K562 (cell line): ENCODE data around the gene PLEKHA1. TPM values are rescaled to one million over a fixed set of nuclear protein-coding genes. Genes with fewer than 3 reads are reported as not detected.

Experiments used
- CBFA2T2 ChIP-seq: fragments of 450-650 bp; conservative IDR thresholded peaks from 2 replicates; pipeline ENCODE4 v1.6.1; 2017; ENCODE audit warnings: mild to moderate bottlenecking
- ILK ChIP-seq: fragments of 450-650 bp; IDR thresholded peaks from 2 replicates; pipeline ENCODE4 v1.6.1; 2016; ENCODE audit warnings: missing genetic modification characterization, low read depth, mild to moderate bottlenecking, missing compliant biosample characterization, moderate library complexity, borderline replicate concordance
- KAT2B ChIP-seq: IDR thresholded peaks from one replicate; pipeline ENCODE4 v1.6.1; 2012; ENCODE audit warnings: low read depth, mild to moderate bottlenecking, control low read depth, inconsistent platforms, low read length, moderate library complexity
- SMC3 ChIP-seq: conservative IDR thresholded peaks from 2 replicates; pipeline ENCODE4 v1.6.1; 2011; ENCODE audit warnings: low read depth, low read length, improper control_type of control experiment; ENCODE audit not compliant: insufficient read depth
- TARDBP ChIP-seq: fragments of 450-650 bp; IDR thresholded peaks from 2 replicates; pipeline ENCODE4 v1.6.1; 2016
- ZFPM2 ChIP-seq: fragments of 250-450 bp; sonication (Bioruptor Pico); IDR thresholded peaks from 2 replicates; pipeline ENCODE4 v1.5.1; 2022; ENCODE audit warnings: mild to moderate bottlenecking
- ZNF507 ChIP-seq: conservative IDR thresholded peaks from 2 replicates; pipeline ENCODE4 v1.6.1; 2017; ENCODE audit warnings: missing genetic modification characterization, missing compliant biosample characterization
- ZNF778 ChIP-seq: fragments of 450-650 bp; formaldehyde crosslinking; IDR thresholded peaks from 2 replicates; pipeline ENCODE4 v1.4.0; 2020; ENCODE audit warnings: mild to moderate bottlenecking, moderate library complexity
- polyA plus RNA-seq, 8 experiments: library from polyadenylated mRNA; depleted of rRNA in 4 of 8; stranded (reverse) in 5 of 8; unstranded in 3 of 8; fragments of >200 nt; fragmentation: Nextera tagmentation in 2 of 8; fragmentation: Illumina TruSeq in 1 of 8; extraction: Ambion mirVana in 2 of 8; extraction: Trizol in 1 of 8; gene quantifications; 2 replicates each; pipeline versions ENCODE4 v1.2.1 to v1.2.3, GENCODE V29; 2011 to 2014; ENCODE audit warnings: inconsistent platforms in 1 of 8, missing spikeins in 1 of 8
- total RNA-seq, 7 experiments: library from RNA; depleted of rRNA in 6 of 7; stranded (reverse); fragments of >200 nt in 6 of 7; fragmentation: Illumina TruSeq in 2 of 7; extraction: Trizol in 2 of 7; gene quantifications; 2 replicates each; pipeline versions ENCODE4 v1.2.1 to v1.2.3, GENCODE V29; 2011 to 2021; ENCODE audit warnings: low replicate concordance in 1 of 7
- TF ChIP-seq, protein P1 (sequence below): fragments of 450-650 bp; formaldehyde crosslinking; IDR thresholded peaks from 2 replicates; pipeline ENCODE4 v1.4.0; 2022; ENCODE audit warnings: mild to moderate bottlenecking, moderate library complexity
- TF ChIP-seq, protein P2 (sequence below): fragments of 250-450 bp; sonication (Bioruptor Pico); IDR thresholded peaks from 2 replicates; pipeline ENCODE4 v1.5.0; 2020; ENCODE audit warnings: mild to moderate bottlenecking

The PLEKHA1 gene
- total and polyA plus RNA-seq, 9 of the 15 experiments (the other 6 are each of a cell fraction or from before 2014, with no cell fraction given): 0.05 to 4.7 (median 1.0) TPM

- no peak for TF ChIP-seq ILK (tag)
- no peak for TF ChIP-seq ZNF507 (tag)
- no peak for TF ChIP-seq ZFPM2 (CRISPR knock-in tag)
- TF ChIP-seq ZNF778 (CRISPR knock-in tag): no peak
- TF ChIP-seq, protein P1, sequence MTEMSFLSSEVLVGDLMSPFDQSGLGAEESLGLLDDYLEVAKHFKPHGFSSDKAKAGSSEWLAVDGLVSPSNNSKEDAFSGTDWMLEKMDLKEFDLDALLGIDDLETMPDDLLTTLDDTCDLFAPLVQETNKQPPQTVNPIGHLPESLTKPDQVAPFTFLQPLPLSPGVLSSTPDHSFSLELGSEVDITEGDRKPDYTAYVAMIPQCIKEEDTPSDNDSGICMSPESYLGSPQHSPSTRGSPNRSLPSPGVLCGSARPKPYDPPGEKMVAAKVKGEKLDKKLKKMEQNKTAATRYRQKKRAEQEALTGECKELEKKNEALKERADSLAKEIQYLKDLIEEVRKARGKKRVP: no peak
- no peak for TF ChIP-seq TARDBP
- no peak for TF ChIP-seq CBFA2T2
- 0 out of 2 replicates have a peak, but pooled peaks have one; percentile 15 for TF ChIP-seq SMC3
- TF ChIP-seq, protein P2, sequence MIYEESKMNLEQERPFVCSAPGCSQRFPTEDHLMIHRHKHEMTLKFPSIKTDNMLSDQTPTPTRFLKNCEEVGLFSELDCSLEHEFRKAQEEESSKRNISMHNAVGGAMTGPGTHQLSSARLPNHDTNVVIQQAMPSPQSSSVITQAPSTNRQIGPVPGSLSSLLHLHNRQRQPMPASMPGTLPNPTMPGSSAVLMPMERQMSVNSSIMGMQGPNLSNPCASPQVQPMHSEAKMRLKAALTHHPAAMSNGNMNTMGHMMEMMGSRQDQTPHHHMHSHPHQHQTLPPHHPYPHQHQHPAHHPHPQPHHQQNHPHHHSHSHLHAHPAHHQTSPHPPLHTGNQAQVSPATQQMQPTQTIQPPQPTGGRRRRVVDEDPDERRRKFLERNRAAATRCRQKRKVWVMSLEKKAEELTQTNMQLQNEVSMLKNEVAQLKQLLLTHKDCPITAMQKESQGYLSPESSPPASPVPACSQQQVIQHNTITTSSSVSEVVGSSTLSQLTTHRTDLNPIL (CRISPR knock-in tag): no peak
- TF ChIP-seq KAT2B: no peak
Measured at GRCh38 chr10:122435212-122435827, 60.8 kb downstream of the PLEKHA1 start (continued).
